Measurements from ENCODE around the gene SMIM35.
"Not testable (repeated sequence)": the region's sequence is repeated elsewhere in the genome, so short reads cannot be mapped to it uniquely, and the experiment has no call there.

SMIM35 gene

DNA sequence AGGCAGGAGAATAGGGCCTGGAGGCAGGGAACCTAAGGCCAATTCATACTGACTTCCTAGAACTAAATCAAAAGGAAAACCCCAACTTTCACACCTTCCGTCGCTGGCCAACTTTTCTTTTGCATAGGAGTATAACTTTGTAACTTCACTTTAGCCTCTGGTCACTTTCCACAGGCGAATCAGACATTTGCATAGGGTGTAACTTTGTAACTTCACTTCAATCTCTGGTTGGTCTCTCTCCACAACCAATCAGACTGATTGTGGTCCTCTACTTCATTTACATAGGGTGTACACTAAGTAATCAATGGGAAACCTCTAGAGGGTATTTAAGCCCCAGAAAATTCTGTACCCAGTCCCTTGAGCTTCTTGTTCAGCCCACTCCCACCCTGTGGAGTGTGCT, 21.4 kb downstream of the SMIM35 start:
- Histone ChIP-seq H3K9me3 (ENCODE audit: control insufficient read depth, low read length) (no peaks in the 10 kb centered on the region), H3K4me3 (ENCODE audit: extremely low read depth, insufficient read depth, low read length, poor library complexity, severe bottlenecking) (no peak overlapping the region), H3K36me3 (ENCODE audit: control insufficient read depth, insufficient read depth, low read length) (no peaks in the 10 kb centered on the region), H3K4me1 (ENCODE audit: control insufficient read depth, insufficient read depth, low read length, poor library complexity, severe bottlenecking) (no peaks in the 10 kb centered on the region), H3K27ac (ENCODE audit: low read depth, low read length, severe bottlenecking) (no peak overlapping the region)
- 81 to 100% methylated on average over 2 to 3 of the region's 3 CpGs for WGBS, 2 experiments (ENCODE audit: insufficient coverage in 2 of 2)

GRCh38 chr11:118064956-118065355, 21.8 kb downstream of the SMIM35 start:
- Histone ChIP-seq H3K4me3 (ENCODE audit: extremely low read depth, insufficient read depth, low read length, poor library complexity, severe bottlenecking) (no peak overlapping the region), H3K36me3 (ENCODE audit: control insufficient read depth, insufficient read depth, low read length) (no peaks in the 10 kb centered on the region), H3K9me3 (ENCODE audit: control insufficient read depth, low read length) (no peaks in the 10 kb centered on the region), H3K27ac (ENCODE audit: low read depth, low read length, severe bottlenecking) (no peak overlapping the region), H3K4me1 (ENCODE audit: control insufficient read depth, insufficient read depth, low read length, poor library complexity, severe bottlenecking) (no peaks in the 10 kb centered on the region)
- 91 to 94% methylated on average over 8 to 9 of the region's 9 CpGs for WGBS, 2 experiments (ENCODE audit: insufficient coverage in 2 of 2)

DNA sequence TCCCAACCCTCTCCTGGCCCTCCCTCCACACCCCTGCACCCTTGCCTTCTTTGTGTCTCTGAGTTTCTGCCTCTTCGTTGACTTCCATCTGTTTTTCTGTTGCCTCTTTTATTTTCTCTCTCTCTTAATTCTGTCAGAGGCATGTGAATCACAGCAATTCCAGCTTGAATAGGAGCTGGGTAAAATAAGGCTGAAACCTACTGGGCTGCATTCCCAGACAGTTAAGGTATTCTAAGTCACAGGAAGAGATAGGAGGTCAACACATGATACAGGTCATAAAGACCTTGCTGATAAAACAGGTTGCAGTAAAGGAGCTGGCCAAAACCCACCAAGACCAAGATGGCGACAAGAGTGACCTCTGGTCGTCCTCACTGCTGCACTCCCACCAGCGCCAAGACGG, 24.1 kb downstream of the SMIM35 start:
- H3K4me1 ChIP-seq (ENCODE audit: control insufficient read depth, insufficient read depth, low read length, poor library complexity, severe bottlenecking); H3K4me3 ChIP-seq (ENCODE audit: extremely low read depth, insufficient read depth, low read length, poor library complexity, severe bottlenecking); H3K36me3 ChIP-seq (ENCODE audit: control insufficient read depth, insufficient read depth, low read length); H3K27ac ChIP-seq (ENCODE audit: low read depth, low read length, severe bottlenecking); H3K9me3 ChIP-seq (ENCODE audit: control insufficient read depth, low read length): not testable (repeated sequence)
- WGBS, 2 experiments (ENCODE audit: insufficient coverage in 2 of 2) = 90 to 94% methylated on average over 3 to 5 of the region's 5 CpGs

- WGBS, 2 experiments (ENCODE audit: insufficient coverage in 2 of 2) = 73 to 79% methylated on average over 2 to 4 of the region's 5 CpGs
- not testable (repeated sequence) for H3K4me3 ChIP-seq (ENCODE audit: extremely low read depth, insufficient read depth, low read length, poor library complexity, severe bottlenecking)
These were observed 24.6 kb downstream of the SMIM35 start for GRCh38 chr11:118062181-118062580.

GRCh38 chr11:118061586-118062125, 25.1 kb downstream of the SMIM35 start:
- 92 to 96% methylated on average over 5 to 6 of the region's 6 CpGs for WGBS, 2 experiments (ENCODE audit: insufficient coverage in 2 of 2)
- no peak overlapping the region for H3K27ac ChIP-seq (ENCODE audit: low read depth, low read length, severe bottlenecking)
- no peak overlapping the region for H3K4me3 ChIP-seq (ENCODE audit: extremely low read depth, insufficient read depth, low read length, poor library complexity, severe bottlenecking)
- H3K36me3 ChIP-seq (ENCODE audit: control insufficient read depth, insufficient read depth, low read length) = no peaks in the 10 kb centered on the region
- H3K4me1 ChIP-seq (ENCODE audit: control insufficient read depth, insufficient read depth, low read length, poor library complexity, severe bottlenecking) = peaks cover 8% of the 10 kb centered on the region
- H3K9me3 ChIP-seq (ENCODE audit: control insufficient read depth, low read length) = no peaks in the 10 kb centered on the region

More at GRCh38 chr11:118062181-118062580, 24.6 kb downstream of the SMIM35 start:
- H3K4me1 ChIP-seq (ENCODE audit: control insufficient read depth, insufficient read depth, low read length, poor library complexity, severe bottlenecking); H3K9me3 ChIP-seq (ENCODE audit: control insufficient read depth, low read length); H3K27ac ChIP-seq (ENCODE audit: low read depth, low read length, severe bottlenecking); H3K36me3 ChIP-seq (ENCODE audit: control insufficient read depth, insufficient read depth, low read length): not testable (repeated sequence)

DNA sequence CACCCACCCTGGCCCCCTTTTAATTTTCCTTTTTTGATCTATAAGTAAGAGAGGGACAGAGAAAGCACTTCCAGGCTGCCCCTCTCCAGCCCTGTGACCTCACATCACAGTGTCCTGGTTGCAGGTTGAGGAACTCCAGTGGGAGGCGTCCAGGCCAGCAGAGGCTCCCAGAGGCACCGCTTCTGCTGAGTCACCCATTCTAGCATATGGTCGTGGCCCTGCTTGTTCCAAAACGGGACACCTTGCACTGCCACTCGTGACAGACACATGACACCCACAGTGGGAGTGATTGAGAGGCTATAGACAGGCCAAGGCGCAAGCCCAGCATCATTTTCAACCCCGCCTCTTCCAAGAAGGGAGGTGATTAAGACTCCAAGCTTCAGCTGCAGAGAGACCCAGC, 25.9 kb downstream of the SMIM35 start:
- Histone ChIP-seq H3K27ac (ENCODE audit: low read depth, low read length, severe bottlenecking) (no peak overlapping the region), H3K9me3 (ENCODE audit: control insufficient read depth, low read length) (no peaks in the 10 kb centered on the region), H3K4me3 (ENCODE audit: extremely low read depth, insufficient read depth, low read length, poor library complexity, severe bottlenecking) (no peak overlapping the region), H3K4me1 (ENCODE audit: control insufficient read depth, insufficient read depth, low read length, poor library complexity, severe bottlenecking) (peaks cover 8% of the 10 kb centered on the region), H3K36me3 (ENCODE audit: control insufficient read depth, insufficient read depth, low read length) (no peaks in the 10 kb centered on the region)
- 88% methylated on average over 5 to 6 of the region's 7 CpGs for WGBS, 2 experiments (ENCODE audit: insufficient coverage in 2 of 2)

GRCh38 chr11:118060081-118060661, 26.6 kb downstream of the SMIM35 start:
- Histone ChIP-seq H3K4me1 (ENCODE audit: control insufficient read depth, insufficient read depth, low read length, poor library complexity, severe bottlenecking) (peaks cover 8% of the 10 kb centered on the region), H3K36me3 (ENCODE audit: control insufficient read depth, insufficient read depth, low read length) (no peaks in the 10 kb centered on the region), H3K9me3 (ENCODE audit: control insufficient read depth, low read length) (no peaks in the 10 kb centered on the region), H3K4me3 (ENCODE audit: extremely low read depth, insufficient read depth, low read length, poor library complexity, severe bottlenecking) (no peak overlapping the region), H3K27ac (ENCODE audit: low read depth, low read length, severe bottlenecking) (no peak overlapping the region)
- 86 to 93% methylated on average over 7 to 9 of the region's 10 CpGs for WGBS, 2 experiments (ENCODE audit: insufficient coverage in 2 of 2)

DNA sequence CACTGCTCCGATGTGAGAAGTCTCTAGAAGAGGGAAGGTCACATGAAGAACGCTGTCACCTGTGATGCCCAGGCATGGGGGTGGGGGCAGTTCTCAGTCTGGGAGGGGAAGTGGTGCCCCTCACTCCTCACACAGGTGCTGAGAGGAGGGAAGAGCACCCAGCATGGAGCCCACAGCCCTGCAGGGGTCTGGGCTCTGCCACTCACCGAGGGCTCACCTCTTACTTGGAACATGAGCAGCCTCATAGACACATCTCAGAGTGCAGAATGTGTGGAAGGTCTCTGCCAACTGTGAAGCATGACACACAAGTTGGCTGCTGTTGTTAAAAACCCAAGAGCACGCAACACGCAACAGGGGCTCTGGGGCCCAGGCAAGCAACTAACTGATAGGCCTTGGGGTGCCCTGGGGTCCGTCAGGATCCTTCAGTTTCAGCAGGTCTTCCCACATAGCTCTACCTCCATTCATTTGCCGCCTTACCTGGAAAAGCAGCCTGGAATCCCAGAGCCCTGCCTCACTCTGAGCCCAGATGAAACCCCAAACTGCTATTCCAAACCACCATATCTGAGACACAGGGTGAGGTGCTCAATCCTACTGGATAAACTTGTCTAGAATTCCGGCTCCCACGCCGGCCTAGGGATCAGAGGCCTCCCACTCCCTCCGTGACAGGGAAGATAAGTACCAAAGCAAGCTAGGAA, 27.4 kb downstream of the SMIM35 start:
- WGBS, 2 experiments (ENCODE audit: insufficient coverage in 2 of 2) = 88 to 100% methylated on average over 4 to 9 of the region's 11 CpGs
- Histone ChIP-seq H3K36me3 (ENCODE audit: control insufficient read depth, insufficient read depth, low read length) (no peaks in the 10 kb centered on the region), H3K4me1 (ENCODE audit: control insufficient read depth, insufficient read depth, low read length, poor library complexity, severe bottlenecking) (peaks cover 8% of the 10 kb centered on the region), H3K4me3 (ENCODE audit: extremely low read depth, insufficient read depth, low read length, poor library complexity, severe bottlenecking) (no peak overlapping the region), H3K27ac (ENCODE audit: low read depth, low read length, severe bottlenecking) (no peak overlapping the region), H3K9me3 (ENCODE audit: control insufficient read depth, low read length) (no peaks in the 10 kb centered on the region)

GRCh38 chr11:118058311-118059245, 28.2 kb downstream of the SMIM35 start:
- Histone ChIP-seq H3K36me3 (ENCODE audit: control insufficient read depth, insufficient read depth, low read length) (no peaks in the 10 kb centered on the region), H3K27ac (ENCODE audit: low read depth, low read length, severe bottlenecking) (no peak overlapping the region)
- WGBS, 2 experiments (ENCODE audit: insufficient coverage in 2 of 2) = 90 to 91% methylated on average over 15 to 16 of the region's 20 CpGs

DNA sequence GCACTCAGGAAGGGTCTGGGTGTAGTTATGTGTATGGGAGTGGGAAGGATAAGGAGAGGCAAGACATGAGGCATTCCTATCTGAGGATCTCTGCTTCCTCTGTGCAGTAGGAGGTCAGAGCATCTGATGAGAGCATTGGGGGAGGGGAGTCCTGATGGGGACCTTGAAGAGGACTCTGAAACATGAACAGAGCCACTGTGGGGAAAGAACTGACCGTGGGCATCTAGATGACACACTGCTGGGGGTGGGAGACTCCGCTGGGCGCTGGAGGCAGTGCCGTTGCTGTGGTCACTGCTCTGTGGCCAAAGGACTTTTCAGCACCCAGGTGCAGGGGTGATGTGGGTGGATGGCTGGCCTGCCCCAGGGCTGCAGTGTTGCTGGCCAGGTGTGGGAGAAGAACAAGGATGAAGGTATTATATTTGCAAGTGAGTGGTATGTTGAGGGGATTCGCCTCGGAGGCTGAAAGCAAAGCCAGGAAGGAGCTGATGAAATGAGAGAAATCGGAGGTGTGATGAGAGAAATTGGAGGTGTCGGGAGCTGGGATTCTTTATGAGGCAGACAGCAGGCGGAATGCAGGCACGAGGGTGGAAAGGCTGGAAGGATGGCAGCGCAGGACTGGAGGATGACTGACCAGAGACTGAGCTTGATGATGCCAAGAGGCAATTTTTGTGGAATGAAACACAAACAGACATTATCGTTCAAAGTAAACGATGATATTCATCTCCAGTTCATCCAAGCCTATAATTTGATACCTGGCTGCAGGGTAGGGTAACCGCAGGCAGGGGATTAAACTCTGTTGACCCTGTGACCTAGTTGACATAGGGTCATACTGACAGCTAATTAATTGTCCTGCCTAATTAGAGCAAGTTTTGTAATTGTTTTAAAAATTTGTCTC, 29.3 kb downstream of the SMIM35 start:
- H3K27ac ChIP-seq (ENCODE audit: low read depth, low read length, severe bottlenecking) = no peak overlapping the region
- H3K4me3 ChIP-seq (ENCODE audit: extremely low read depth, insufficient read depth, low read length, poor library complexity, severe bottlenecking) = no peak overlapping the region
- peaks cover 8% of the 10 kb centered on the region for H3K4me1 ChIP-seq (ENCODE audit: control insufficient read depth, insufficient read depth, low read length, poor library complexity, severe bottlenecking)
- no peaks in the 10 kb centered on the region for H3K36me3 ChIP-seq (ENCODE audit: control insufficient read depth, insufficient read depth, low read length)
- 84 to 90% methylated on average over 12 of the region's 14 CpGs for WGBS, 2 experiments (ENCODE audit: insufficient coverage in 2 of 2)
- no peaks in the 10 kb centered on the region for H3K9me3 ChIP-seq (ENCODE audit: control insufficient read depth, low read length)

More at GRCh38 chr11:118058311-118059245, 28.2 kb downstream of the SMIM35 start:
- no peak overlapping the region for H3K4me3 ChIP-seq (ENCODE audit: extremely low read depth, insufficient read depth, low read length, poor library complexity, severe bottlenecking)
- H3K4me1 ChIP-seq (ENCODE audit: control insufficient read depth, insufficient read depth, low read length, poor library complexity, severe bottlenecking) = peaks cover 8% of the 10 kb centered on the region
- H3K9me3 ChIP-seq (ENCODE audit: control insufficient read depth, low read length) = no peaks in the 10 kb centered on the region

All from mesodermal cell (in vitro differentiated cells).